T-cell (primary cell): ENCODE measurements around the gene FOXJ3. TPM values are rescaled to one million over a fixed set of nuclear protein-coding genes. Genes with fewer than 3 reads are reported as not detected.

Experiments
- ATAC-seq, 4 experiments: fragments of 200-7000 bp in 3 of 4; fragments of 150-1000 bp in 1 of 4; cut with Tn5 transposase; replicated peaks in 1 of 4; 1 replicate in 3 of 4; 2 replicates in 1 of 4; pipeline ENCODE4 v1.10.0; 2021; ENCODE audit warnings: moderate library complexity in 3 of 4, mild to moderate bottlenecking in 2 of 4, moderate number of reproducible peaks in 1 of 4
- CTCF ChIA-PET, 2 donors: fragments of 300-600 bp; sonication (Branson Sonifier 250); formaldehyde crosslinking; loops; one replicate each; lab custom pipeline; 2022; ENCODE audit warnings: antibody characterized with exemption in 2 of 2; lab: Charles Lee
- POLR2A ChIA-PET, 2 donors: fragments of 300-600 bp; sonication (Branson Sonifier 250); formaldehyde crosslinking; loops; one replicate each; lab custom pipeline; 2022; ENCODE audit warnings: antibody characterized with exemption in 2 of 2; lab: Charles Lee
- DNase-seq, 35 experiments: peaks; one replicate each; pipeline versions ENCODE4 v3.0.0 to v3.0.0-alpha.2; 2013 to 2023
- H3K27ac ChIP-seq: one replicate; pipeline ENCODE4 v1.5.1; 2013; ENCODE audit warnings: low read length
- H3K27me3 ChIP-seq, 2 experiments: replicated peaks in 1 of 2; 1 replicate in 1 of 2; 2 replicates in 1 of 2; pipeline versions ENCODE4 v1.6.1 to v1.7.0; 2013; ENCODE audit warnings: low read length in 1 of 2, mixed read lengths in 1 of 2; ENCODE audit not compliant: control insufficient read depth in 2 of 2, insufficient read depth in 2 of 2; ENCODE audit errors: extremely low read depth in 1 of 2
- H3K36me3 ChIP-seq, 2 donors: 1 replicate in 1 of 2; 2 replicates in 1 of 2; pipeline versions ENCODE4 v1.6.1 to v1.7.0; 2013; ENCODE audit warnings: low read length in 1 of 2; ENCODE audit not compliant: control insufficient read depth in 2 of 2, insufficient read depth in 1 of 2; ENCODE audit errors: extremely low read depth in 1 of 2
- H3K4me1 ChIP-seq, 2 experiments: 1 replicate in 1 of 2; 2 replicates in 1 of 2; pipeline versions ENCODE4 v1.6.1 to v1.7.0; 2013; ENCODE audit warnings: low read length in 2 of 2, mixed read lengths in 1 of 2; ENCODE audit not compliant: insufficient read depth in 2 of 2, control insufficient read depth in 1 of 2; ENCODE audit errors: extremely low read depth in 1 of 2
- H3K4me3 ChIP-seq, 2 donors: 1 replicate in 1 of 2; 2 replicates in 1 of 2; pipeline versions ENCODE4 v1.5.1 to v1.7.0; 2013; ENCODE audit warnings: mild to moderate bottlenecking in 2 of 2, low read length in 1 of 2, moderate library complexity in 1 of 2; ENCODE audit not compliant: control insufficient read depth in 1 of 2; ENCODE audit errors: extremely low read depth in 1 of 2
- H3K9me3 ChIP-seq: 2 replicates; pipeline ENCODE4 v1.7.0; 2013
- H3K27ac Mint-ChIP-seq, 2 donors: one replicate each; pipeline ENCODE4 v1.8.0; 2020 to 2021; ENCODE audit warnings: mild to moderate bottlenecking in 2 of 2, mixed read lengths in 2 of 2
- H3K27me3 Mint-ChIP-seq, 2 donors: one replicate each; pipeline ENCODE4 v1.8.0; 2021 to 2022; ENCODE audit warnings: mixed read lengths in 2 of 2
- H3K36me3 Mint-ChIP-seq: one replicate; pipeline ENCODE4 v1.8.0; 2021; ENCODE audit warnings: mixed read lengths
- H3K4me1 Mint-ChIP-seq, 3 donors: one replicate each; pipeline ENCODE4 v1.8.0; 2020 to 2022; ENCODE audit warnings: mixed read lengths in 3 of 3, mild to moderate bottlenecking in 1 of 3
- H3K4me3 Mint-ChIP-seq, 3 donors: one replicate each; pipeline ENCODE4 v1.8.0; 2020 to 2022; ENCODE audit warnings: mild to moderate bottlenecking in 3 of 3, mixed read lengths in 3 of 3, moderate library complexity in 3 of 3
- H3K9me3 Mint-ChIP-seq, 3 donors: one replicate each; pipeline ENCODE4 v1.8.0; 2020 to 2022; ENCODE audit warnings: mixed read lengths in 3 of 3
- WGBS: methylation state at CpG from one replicate; pipeline ENCODE4 v1.1.5; 2013; ENCODE audit warnings: missing lambda C conversion rate; ENCODE audit not compliant: insufficient coverage; 5-methylcytosine and 5-hydroxymethylcytosine counted together
- total RNA-seq, 35 experiments: library from RNA in 6 of 35; stranded (reverse) in 6 of 35; fragments of 120-200 nt in 1 of 35; gene quantifications; one replicate each; pipeline versions ENCODE4 v1.2.1 to v1.2.4 and lab custom pipeline; 2013 to 2026

Gene FOXJ3
- total RNA-seq, 5 donors from 2014 or later (not counting 1 experiment from before 2014, with no cell fraction given) = 71.4 to 87.7 (median 77.8) TPM

DNA sequence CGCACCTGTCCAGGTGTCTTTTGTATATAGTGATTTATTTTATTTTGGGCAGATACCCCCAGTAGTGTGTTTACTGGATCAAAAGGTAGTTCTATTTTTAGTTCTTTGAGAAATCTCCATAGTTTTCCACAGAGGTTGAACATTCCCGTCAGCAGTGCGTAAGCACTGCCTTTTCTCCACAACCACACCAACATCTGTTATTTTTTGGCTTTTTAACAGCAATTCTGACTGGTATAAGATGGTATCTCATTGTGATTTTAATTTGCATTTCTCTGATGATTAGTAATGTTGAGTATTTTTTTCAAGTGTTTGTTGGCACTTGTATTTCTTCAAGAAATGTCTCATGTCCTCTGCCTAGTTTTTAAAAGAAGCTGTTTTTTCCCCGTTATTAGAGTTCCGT lies 39.2 kb downstream of the FOXJ3 start:
- no peak overlapping the region for H3K27ac ChIP-seq
- no peaks in the 10 kb centered on the region for H3K9me3 Mint-ChIP-seq
- H3K27me3 Mint-ChIP-seq = no peaks in the 10 kb centered on the region
- no peak overlapping the region for H3K4me3 Mint-ChIP-seq
- 100% methylated on average over 1 of the region's 5 CpGs for WGBS
- ATAC-seq (no peak), DNase-seq (no peak)
- no peaks in the 10 kb centered on the region for H3K27me3 ChIP-seq
- no peaks in the 10 kb centered on the region for H3K9me3 ChIP-seq
- H3K4me1 ChIP-seq = peaks cover 8 to 25% of the 10 kb centered on the region in 2 experiments
- POLR2A ChIA-PET = no interaction called here
- H3K4me1 Mint-ChIP-seq = peaks cover 70 to 72% (median 72%) of the 10 kb centered on the region in 3 donors
- H3K27ac Mint-ChIP-seq = peak overlapping the region in 1 of 2 donors; percentile 24
- CTCF ChIA-PET = interaction anchor here in 1 of 2 donors (0.7 kb wide), 1 partner anchor 53 kb away, joined by 8 read pairs; no protein-coding TSS in a partner anchor
- H3K4me3 ChIP-seq = no peak overlapping the region
- H3K36me3 ChIP-seq = peaks cover 0 to 2% of the 10 kb centered on the region in 2 donors
- peaks cover 20% of the 10 kb centered on the region for H3K36me3 Mint-ChIP-seq

DNA sequence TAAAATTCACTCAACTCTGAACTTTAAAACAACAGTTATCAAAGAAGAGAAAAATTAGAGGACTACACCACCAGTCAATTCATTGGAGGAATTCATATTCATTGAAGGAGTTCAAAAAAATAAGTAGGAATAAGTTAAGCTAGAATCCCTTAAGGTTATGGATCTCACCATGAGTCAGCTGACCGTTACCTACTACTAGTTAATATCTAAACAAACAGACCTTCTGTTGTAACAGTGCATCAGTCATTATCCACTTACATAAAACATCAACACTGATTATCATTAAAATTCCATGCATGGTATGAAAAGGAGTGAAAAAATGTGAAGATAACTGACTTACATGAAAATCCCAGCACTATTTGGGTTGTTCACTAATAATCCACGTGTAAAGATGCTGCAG lies 44.9 kb downstream of the FOXJ3 start:
- Mint-ChIP-seq H3K9me3 (no peaks in the 10 kb centered on the region), H3K27ac (no peak overlapping the region), H3K4me1 (peaks cover 55 to 68% (median 63%) of the 10 kb centered on the region in 3 donors), H3K27me3 (no peaks in the 10 kb centered on the region), H3K36me3 (peaks cover 20% of the 10 kb centered on the region), H3K4me3 (no peak overlapping the region)
- DNase-seq (no peak), ATAC-seq (no peak)
- H3K36me3 ChIP-seq = no peaks in the 10 kb centered on the region
- H3K9me3 ChIP-seq = no peaks in the 10 kb centered on the region
- H3K4me1 ChIP-seq = no peaks in the 10 kb centered on the region
- ChIA-PET CTCF (no interaction called here), POLR2A (no interaction called here)
- no peaks in the 10 kb centered on the region for H3K27me3 ChIP-seq
- H3K27ac ChIP-seq = no peak overlapping the region
- H3K4me3 ChIP-seq = no peak overlapping the region
- WGBS = no CpG with 5 or more reads among the region's 2 CpGs

DNA sequence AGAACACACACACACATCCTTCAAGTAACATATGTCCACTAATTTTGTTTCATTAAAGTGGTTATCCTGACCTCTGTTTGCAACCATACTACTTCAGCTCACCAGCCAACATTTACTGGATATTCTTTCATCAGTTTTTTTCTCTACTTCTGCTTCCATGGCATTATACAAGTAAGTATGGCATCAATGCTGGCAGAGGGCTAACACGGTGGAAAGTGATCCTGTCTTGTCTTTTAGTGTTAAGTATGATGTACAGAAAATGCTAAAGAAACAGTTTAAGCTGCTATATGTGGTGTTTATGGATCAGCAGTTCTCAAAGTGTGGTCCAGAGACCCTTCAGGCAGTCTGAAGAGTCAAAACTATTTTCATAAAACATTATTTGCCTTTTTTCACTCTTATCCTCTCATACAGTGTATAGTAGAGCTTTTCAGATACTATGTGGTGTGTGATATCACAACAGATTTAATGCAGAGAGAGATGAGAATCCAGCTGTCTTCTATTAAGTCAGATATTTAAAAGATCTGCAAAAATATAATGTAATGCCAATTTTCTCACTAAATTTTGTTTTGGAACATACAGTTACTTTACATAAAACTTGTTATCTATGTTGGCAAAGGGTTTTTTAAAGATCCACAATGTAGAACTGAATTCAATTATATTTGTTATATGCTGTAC lies 46.6 kb downstream of the FOXJ3 start:
- Mint-ChIP-seq H3K27me3 (no peaks in the 10 kb centered on the region), H3K9me3 (no peaks in the 10 kb centered on the region), H3K4me1 (peaks cover 60 to 71% (median 69%) of the 10 kb centered on the region in 3 donors), H3K4me3 (no peak overlapping the region), H3K27ac (peak overlapping the region in 1 of 2 donors; percentile 23), H3K36me3 (peaks cover 17% of the 10 kb centered on the region)
- Histone ChIP-seq H3K9me3 (no peaks in the 10 kb centered on the region), H3K36me3 (no peaks in the 10 kb centered on the region), H3K27ac (no peak overlapping the region), H3K4me3 (no peak overlapping the region), H3K4me1 (peaks cover 0 to 2% of the 10 kb centered on the region in 2 experiments), H3K27me3 (no peaks in the 10 kb centered on the region)
- 83% methylated on average over 1 of the region's 1 CpG for WGBS
- DNase-seq (no peak), ATAC-seq (no peak)
- ChIA-PET CTCF (no interaction called here), POLR2A (no interaction called here)

DNA sequence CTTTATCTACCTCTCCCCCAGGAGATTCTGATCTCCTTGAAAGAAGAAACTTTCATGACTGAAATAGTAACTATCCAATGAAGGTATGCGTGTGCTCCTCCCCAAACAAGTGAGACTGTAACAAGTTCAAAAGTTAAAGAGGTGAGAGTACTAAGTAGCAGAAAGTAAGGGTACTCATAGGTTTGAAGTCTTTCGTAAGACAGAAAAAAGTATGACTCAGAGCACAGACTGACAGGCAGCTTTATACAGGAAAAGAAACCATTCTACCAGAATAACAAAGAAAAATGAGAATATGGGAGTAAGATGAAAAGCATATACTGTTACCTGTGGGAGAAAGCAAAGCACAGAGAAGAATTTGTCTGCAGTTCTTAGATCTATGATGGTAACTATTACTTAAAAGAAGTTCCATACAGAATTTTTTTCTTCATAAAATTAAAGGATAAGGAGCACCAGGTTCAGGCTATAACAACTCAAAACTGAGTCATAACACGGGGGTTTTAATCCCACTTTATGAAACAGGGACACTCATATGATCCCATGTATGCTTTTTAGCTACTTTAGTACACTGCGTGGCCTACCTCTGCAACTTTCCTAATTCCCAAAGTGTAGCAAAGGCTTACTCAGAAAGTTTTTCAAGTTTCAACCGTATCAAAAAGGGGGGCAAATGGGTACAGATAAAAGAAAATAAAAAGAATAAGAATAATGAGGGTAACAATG lies 52.0 kb downstream of the FOXJ3 start:
- Mint-ChIP-seq H3K4me1 (peaks cover 71 to 81% (median 75%) of the 10 kb centered on the region in 3 donors), H3K27ac (peak overlapping the region; percentile 12 to 41), H3K36me3 (peaks cover 19% of the 10 kb centered on the region), H3K4me3 (no peak overlapping the region), H3K27me3 (no peaks in the 10 kb centered on the region), H3K9me3 (no peaks in the 10 kb centered on the region)
- Histone ChIP-seq H3K27me3 (no peaks in the 10 kb centered on the region), H3K4me3 (no peak overlapping the region), H3K4me1 (peaks cover 0 to 9% of the 10 kb centered on the region in 2 experiments), H3K27ac (no peak overlapping the region), H3K36me3 (peaks cover 0 to 4% of the 10 kb centered on the region in 2 donors), H3K9me3 (no peaks in the 10 kb centered on the region)
- 76% methylated on average over 2 of the region's 5 CpGs for WGBS
- peak in 2 of 4 experiments; percentile 48 to 73 for ATAC-seq
- ChIA-PET CTCF (no interaction called here), POLR2A (no interaction called here)
- DNase-seq = no peak

DNA sequence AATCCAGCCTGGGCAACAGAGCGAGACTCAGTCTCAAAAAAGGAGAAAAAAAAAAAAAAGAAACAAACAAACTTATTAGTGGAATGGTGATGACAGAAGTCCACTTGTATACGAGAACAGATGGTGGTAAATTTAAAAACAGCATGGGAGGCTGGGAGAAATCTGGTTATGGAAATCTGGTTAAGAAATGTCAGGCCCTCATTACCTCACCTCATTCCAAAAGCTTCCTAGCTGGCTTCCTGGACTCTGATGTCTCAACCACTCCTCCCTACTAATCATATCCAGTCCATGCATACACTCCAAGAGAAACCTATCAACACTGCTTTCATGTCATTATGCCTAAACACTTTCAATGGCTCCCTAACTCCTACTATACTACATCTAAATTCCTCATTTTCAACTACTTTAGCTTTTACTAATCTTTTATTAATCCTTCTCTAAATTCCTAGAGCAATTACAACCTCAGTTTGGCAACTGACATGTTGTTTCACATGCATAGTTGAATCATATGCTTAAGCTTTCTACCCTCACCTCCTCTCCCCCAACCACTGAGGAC lies 52.9 kb downstream of the FOXJ3 start:
- Histone ChIP-seq H3K4me1 (peaks cover 0 to 9% of the 10 kb centered on the region in 2 experiments), H3K9me3 (no peaks in the 10 kb centered on the region), H3K4me3 (no peak overlapping the region), H3K36me3 (peaks cover 0 to 4% of the 10 kb centered on the region in 2 donors), H3K27ac (no peak overlapping the region), H3K27me3 (no peaks in the 10 kb centered on the region)
- ATAC-seq = no peak
- Mint-ChIP-seq H3K27ac (no peak overlapping the region), H3K4me3 (no peak overlapping the region), H3K36me3 (peaks cover 18% of the 10 kb centered on the region), H3K4me1 (peaks cover 70 to 77% (median 72%) of the 10 kb centered on the region in 3 donors), H3K27me3 (no peaks in the 10 kb centered on the region), H3K9me3 (no peaks in the 10 kb centered on the region)
- no peak for DNase-seq
- WGBS = no CpG with 5 or more reads among the region's 2 CpGs
- ChIA-PET CTCF (interaction anchor here in 1 of 2 donors (0.7 to 1.1 kb wide), 2 partner anchors 25 to 41 kb away, joined by 3 to 4 read pairs; no protein-coding TSS in a partner anchor), POLR2A (no interaction called here)

DNA sequence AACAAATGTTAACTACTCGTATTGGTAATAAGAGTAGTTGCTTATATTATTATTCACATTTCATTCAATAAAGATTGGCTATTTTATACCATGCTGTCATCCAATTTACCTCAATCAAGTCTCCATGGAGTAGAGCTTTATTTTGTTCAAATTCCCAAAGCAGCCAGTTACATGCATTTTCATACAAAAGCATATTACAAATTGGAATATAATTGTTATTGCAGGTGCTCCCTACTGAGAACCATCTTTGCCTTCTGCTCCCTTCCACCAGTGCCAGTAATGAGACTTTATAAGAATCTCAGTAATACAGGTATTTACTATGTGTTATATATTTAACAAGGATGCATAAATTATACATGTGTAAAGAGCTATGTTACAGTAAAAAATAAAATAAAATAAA lies 54.2 kb downstream of the FOXJ3 start:
- no peak overlapping the region for H3K27ac ChIP-seq
- Mint-ChIP-seq H3K27ac (peak overlapping the region; percentile 2 to 37), H3K4me1 (peaks cover 72 to 79% (median 72%) of the 10 kb centered on the region in 3 donors), H3K27me3 (no peaks in the 10 kb centered on the region), H3K4me3 (no peak overlapping the region), H3K9me3 (no peaks in the 10 kb centered on the region), H3K36me3 (peaks cover 22% of the 10 kb centered on the region)
- no peaks in the 10 kb centered on the region for H3K9me3 ChIP-seq
- peaks cover 0 to 10% of the 10 kb centered on the region in 2 donors for H3K36me3 ChIP-seq
- POLR2A ChIA-PET = interaction anchor here in 1 of 2 donors (0.6 kb wide), 1 partner anchor 171 kb away, joined by 5 read pairs; no protein-coding TSS in a partner anchor
- ATAC-seq (no peak), DNase-seq (no peak)
- no CpG with 5 or more reads among the region's 1 CpG for WGBS
- peaks cover 0 to 9% of the 10 kb centered on the region in 2 experiments for H3K4me1 ChIP-seq
- H3K27me3 ChIP-seq = no peaks in the 10 kb centered on the region
- no peak overlapping the region for H3K4me3 ChIP-seq
- CTCF ChIA-PET = interaction anchor here in 1 of 2 donors (1.1 kb wide), 1 partner anchor 26 kb away, joined by 4 read pairs; no protein-coding TSS in a partner anchor
